Measurements from ENCODE around the gene LCP2. TPM values are rescaled to one million over a fixed set of nuclear protein-coding genes. Genes with fewer than 3 reads are reported as not detected.
A peak's percentile ranks its signal among the peaks of the same experiment; 100 is the strongest.

Gene LCP2
- total RNA-seq, 1 donor from 2014 or later = not detected

DNA sequence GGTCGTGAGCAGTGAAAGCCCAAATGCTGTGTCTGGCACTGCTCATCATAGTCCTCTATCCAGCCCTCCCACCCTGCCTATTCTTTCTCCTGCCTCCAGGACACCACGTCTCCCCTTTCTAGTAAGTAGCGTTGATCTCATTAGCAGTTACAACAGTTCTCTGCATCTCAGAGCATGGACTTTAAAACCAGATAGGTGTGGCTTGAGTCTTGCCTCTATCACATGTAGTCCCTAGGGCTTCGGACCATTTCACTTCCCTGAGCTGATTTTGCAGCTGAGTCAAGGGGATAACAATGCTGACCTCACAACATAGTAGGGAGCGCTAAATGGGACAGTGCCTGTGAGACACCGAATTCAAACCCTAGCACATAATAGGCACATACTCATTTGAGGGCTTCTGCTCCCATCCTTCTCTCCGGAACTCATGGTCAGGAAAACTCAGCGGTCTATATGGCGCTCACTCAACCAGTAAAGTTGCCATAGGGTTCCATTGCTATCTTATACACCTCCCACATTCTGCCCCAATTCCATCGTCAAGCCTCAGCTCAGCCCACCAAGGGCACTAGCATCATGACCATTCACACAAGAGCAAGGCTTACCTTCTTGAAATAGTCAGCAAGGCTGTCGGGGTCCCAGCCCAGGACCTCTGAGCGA is 515 bp downstream of the LCP2 start:
- Histone ChIP-seq H3K27me3 (no peaks in the 10 kb centered on the region), H3K9me3 (ENCODE audit: low read depth) (no peaks in the 10 kb centered on the region), H3K27ac (no peak overlapping the region), H3K36me3 (no peaks in the 10 kb centered on the region), H3F3A (ENCODE audit: low read depth) (no peaks in the 10 kb centered on the region), H2AFZ (replicated peaks) (no peak overlapping the region), H3K4me3 (no peak overlapping the region), H3K4me1 (no peaks in the 10 kb centered on the region), H3K4me2 (no peak overlapping the region), H3K79me2 (ENCODE audit: low read depth) (no peaks in the 10 kb centered on the region), H3K9ac (no peak overlapping the region), H4K20me1 (ENCODE audit: low read depth) (no peaks in the 10 kb centered on the region)
- Mint-ChIP-seq H3K36me3 (no peaks in the 10 kb centered on the region), H3K27ac (peak overlapping the region; percentile 43), H3K4me3 (no peak overlapping the region), H3K4me1 (peaks cover 3% of the 10 kb centered on the region), H3K9me3 (peaks cover 2% of the 10 kb centered on the region), H3K27me3 (ENCODE audit: insufficient read depth, low read depth) (no peaks in the 10 kb centered on the region)
- DNase-seq (ENCODE audit: low spot score) = no peak
- TF ChIP-seq EZH2 (IDR thresholded peaks at IDR 0.05) (no peak), CTCF (IDR thresholded peaks at IDR 0.05) (no peak), EZH2phosphoT487 (IDR thresholded peaks at IDR 0.05) (no peak)

DNA sequence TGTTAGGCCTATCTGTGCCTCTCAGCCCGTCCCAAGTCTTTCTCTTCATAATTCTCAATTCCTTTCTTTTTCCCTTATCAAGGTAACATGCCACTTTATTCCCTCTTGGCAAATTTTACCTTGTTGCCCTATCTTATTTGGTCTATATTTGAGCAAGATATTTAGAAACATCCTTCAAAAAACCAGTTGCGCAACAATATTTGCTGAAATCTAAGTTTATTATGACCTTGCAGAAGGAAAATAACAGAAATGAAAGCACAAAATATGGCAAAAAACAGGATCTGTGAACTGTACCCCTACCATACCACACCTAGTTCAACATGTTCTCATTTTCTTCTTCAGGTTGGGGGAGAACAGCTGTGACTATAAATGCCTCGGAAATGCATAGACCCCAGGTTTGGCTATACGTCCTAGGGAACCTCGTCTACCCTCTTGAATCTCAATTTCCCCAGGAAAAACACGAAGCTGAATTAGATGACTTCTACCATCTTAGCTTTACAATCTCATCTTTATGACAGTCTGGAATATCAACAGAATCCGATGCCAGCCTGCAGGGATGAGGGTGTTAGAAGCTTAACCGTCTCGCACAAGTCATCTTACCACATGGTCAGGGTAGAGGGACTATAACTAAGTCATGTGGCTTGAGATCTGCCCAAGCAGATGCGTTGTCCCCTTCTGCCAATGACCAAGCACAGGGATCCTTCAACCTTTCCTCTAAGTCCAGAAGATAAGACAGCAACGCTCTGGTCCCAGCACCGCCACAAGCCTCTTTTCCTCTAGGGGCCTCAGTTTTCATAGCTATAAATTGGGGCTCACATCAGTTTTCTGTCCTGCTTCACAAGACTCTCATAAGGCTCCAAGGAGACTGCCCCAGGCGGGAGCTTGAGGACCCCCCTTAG is 1.3 kb downstream of the LCP2 start:
- no peaks in the 10 kb centered on the region for H3K27me3 ChIP-seq
- no peak overlapping the region for H3K9ac ChIP-seq
- no peaks in the 10 kb centered on the region for H4K20me1 ChIP-seq (ENCODE audit: low read depth)
- H3K36me3 Mint-ChIP-seq = no peaks in the 10 kb centered on the region
- no peaks in the 10 kb centered on the region for H3K36me3 ChIP-seq
- TF ChIP-seq CTCF (IDR thresholded peaks at IDR 0.05) = no peak
- TF ChIP-seq EZH2phosphoT487 (IDR thresholded peaks at IDR 0.05) = no peak
- no peak for TF ChIP-seq EZH2 (IDR thresholded peaks at IDR 0.05)
- H3K4me3 Mint-ChIP-seq = no peak overlapping the region
- no peak overlapping the region for H3K4me3 ChIP-seq
- no peak overlapping the region for H2AFZ ChIP-seq (replicated peaks)
- H3K9me3 ChIP-seq (ENCODE audit: low read depth) = no peaks in the 10 kb centered on the region
- no peaks in the 10 kb centered on the region for H3K4me1 ChIP-seq
- H3K4me2 ChIP-seq = no peak overlapping the region
- H3K9me3 Mint-ChIP-seq = peaks cover 2% of the 10 kb centered on the region
- H3K27ac ChIP-seq = no peak overlapping the region
- DNase-seq (ENCODE audit: low spot score) = no peak
- peaks cover 3% of the 10 kb centered on the region for H3K4me1 Mint-ChIP-seq
- no peaks in the 10 kb centered on the region for H3F3A ChIP-seq (ENCODE audit: low read depth)
- no peaks in the 10 kb centered on the region for H3K27me3 Mint-ChIP-seq (ENCODE audit: insufficient read depth, low read depth)
- H3K79me2 ChIP-seq (ENCODE audit: low read depth) = no peaks in the 10 kb centered on the region
- H3K27ac Mint-ChIP-seq = no peak overlapping the region

GRCh38 chr5:170294556-170294955 is 3.0 kb downstream of the LCP2 start:
- H3K36me3 Mint-ChIP-seq = no peaks in the 10 kb centered on the region
- peaks cover 12% of the 10 kb centered on the region for H3K9me3 Mint-ChIP-seq
- H4K20me1 ChIP-seq (ENCODE audit: low read depth) = no peaks in the 10 kb centered on the region
- no peak overlapping the region for H3K4me3 ChIP-seq
- no peaks in the 10 kb centered on the region for H3F3A ChIP-seq (ENCODE audit: low read depth)
- no peak overlapping the region for H3K4me2 ChIP-seq
- peaks cover 2% of the 10 kb centered on the region for H3K27me3 Mint-ChIP-seq (ENCODE audit: insufficient read depth, low read depth)
- H3K27ac Mint-ChIP-seq = no peak overlapping the region
- TF ChIP-seq EZH2phosphoT487 (IDR thresholded peaks at IDR 0.05) (no peak), CTCF (IDR thresholded peaks at IDR 0.05) (no peak), EZH2 (IDR thresholded peaks at IDR 0.05) (no peak)
- H3K27ac ChIP-seq = no peak overlapping the region
- DNase-seq (ENCODE audit: low spot score) = no peak
- H3K36me3 ChIP-seq = no peaks in the 10 kb centered on the region
- H2AFZ ChIP-seq (replicated peaks) = no peak overlapping the region
- no peak overlapping the region for H3K9ac ChIP-seq
- no peaks in the 10 kb centered on the region for H3K27me3 ChIP-seq
- H3K9me3 ChIP-seq (ENCODE audit: low read depth) = peaks cover 6% of the 10 kb centered on the region
- H3K4me1 ChIP-seq = no peaks in the 10 kb centered on the region
- H3K4me3 Mint-ChIP-seq = no peak overlapping the region
- H3K4me1 Mint-ChIP-seq = peaks cover 3% of the 10 kb centered on the region
- H3K79me2 ChIP-seq (ENCODE audit: low read depth) = no peaks in the 10 kb centered on the region
